ENCODE data around the gene CATSPER3. TPM values are rescaled to one million over a fixed set of nuclear protein-coding genes. Genes with fewer than 3 reads are reported as not detected.

Gene CATSPER3
- total RNA-seq, 1 donor from 2014 or later, result 1.3 TPM

DNA sequence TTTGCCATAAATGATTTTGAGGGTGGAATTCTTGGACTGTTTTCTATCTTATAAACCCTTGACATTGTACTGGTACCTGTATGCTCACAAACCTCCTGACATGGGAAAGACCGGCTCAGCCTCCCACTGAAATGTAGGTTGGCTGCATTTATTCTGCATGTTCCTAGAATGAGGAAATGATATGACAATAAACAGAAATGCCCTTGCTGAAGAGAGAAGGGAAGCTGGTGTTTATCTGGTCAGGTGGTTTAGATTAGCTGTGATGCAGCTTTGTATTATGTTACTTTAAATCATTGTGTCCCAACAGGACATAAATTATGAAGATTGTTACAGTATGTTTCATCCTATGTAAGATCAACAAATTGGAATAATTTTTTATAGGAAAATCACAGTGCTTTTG is 23.1 kb upstream of the CATSPER3 start:
- Mint-ChIP-seq H3K9me3 (ENCODE audit: low read depth) (no peaks in the 10 kb centered on the region), H3K27me3 (no peaks in the 10 kb centered on the region), H3K36me3 (ENCODE audit: insufficient read depth) (peaks cover 4% of the 10 kb centered on the region), H3K4me3 (ENCODE audit: low read depth) (no peak overlapping the region), H3K4me1 (ENCODE audit: low read depth) (no peaks in the 10 kb centered on the region), H3K27ac (no peak overlapping the region)
- no peak for DNase-seq (ENCODE audit: low spot score, unreplicated experiment)
- TF ChIP-seq, protein P1, sequence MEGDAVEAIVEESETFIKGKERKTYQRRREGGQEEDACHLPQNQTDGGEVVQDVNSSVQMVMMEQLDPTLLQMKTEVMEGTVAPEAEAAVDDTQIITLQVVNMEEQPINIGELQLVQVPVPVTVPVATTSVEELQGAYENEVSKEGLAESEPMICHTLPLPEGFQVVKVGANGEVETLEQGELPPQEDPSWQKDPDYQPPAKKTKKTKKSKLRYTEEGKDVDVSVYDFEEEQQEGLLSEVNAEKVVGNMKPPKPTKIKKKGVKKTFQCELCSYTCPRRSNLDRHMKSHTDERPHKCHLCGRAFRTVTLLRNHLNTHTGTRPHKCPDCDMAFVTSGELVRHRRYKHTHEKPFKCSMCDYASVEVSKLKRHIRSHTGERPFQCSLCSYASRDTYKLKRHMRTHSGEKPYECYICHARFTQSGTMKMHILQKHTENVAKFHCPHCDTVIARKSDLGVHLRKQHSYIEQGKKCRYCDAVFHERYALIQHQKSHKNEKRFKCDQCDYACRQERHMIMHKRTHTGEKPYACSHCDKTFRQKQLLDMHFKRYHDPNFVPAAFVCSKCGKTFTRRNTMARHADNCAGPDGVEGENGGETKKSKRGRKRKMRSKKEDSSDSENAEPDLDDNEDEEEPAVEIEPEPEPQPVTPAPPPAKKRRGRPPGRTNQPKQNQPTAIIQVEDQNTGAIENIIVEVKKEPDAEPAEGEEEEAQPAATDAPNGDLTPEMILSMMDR (IDR thresholded peaks at IDR 0.05; ENCODE audit: unreplicated experiment), result no peak

DNA sequence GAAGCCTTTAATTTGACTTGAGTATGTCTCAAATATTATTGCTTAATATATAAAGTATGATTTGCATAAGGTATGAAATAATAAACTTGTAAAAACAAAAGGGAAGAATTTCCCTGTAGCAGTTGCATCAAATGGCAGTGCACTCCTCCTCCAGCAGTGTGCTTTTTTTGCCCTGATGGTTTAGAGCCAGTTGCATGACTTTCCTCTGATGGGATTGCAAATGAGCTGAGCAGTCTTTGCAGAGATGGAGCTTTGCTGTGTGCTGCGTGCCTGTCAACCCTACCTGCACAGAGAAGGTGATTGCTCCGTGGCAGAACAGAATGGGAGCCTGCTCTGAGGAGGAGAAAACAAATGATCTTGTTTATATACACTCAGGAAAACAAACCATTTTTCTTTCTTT is 22.7 kb upstream of the CATSPER3 start:
- Mint-ChIP-seq H3K4me1 (ENCODE audit: low read depth) (no peaks in the 10 kb centered on the region), H3K27ac (peak overlapping the region; percentile 82), H3K36me3 (ENCODE audit: insufficient read depth) (peaks cover 4% of the 10 kb centered on the region), H3K27me3 (no peaks in the 10 kb centered on the region), H3K4me3 (ENCODE audit: low read depth) (no peak overlapping the region), H3K9me3 (ENCODE audit: low read depth) (no peaks in the 10 kb centered on the region)
- no peak for DNase-seq (ENCODE audit: low spot score, unreplicated experiment)
- TF ChIP-seq, protein P1 (IDR thresholded peaks at IDR 0.05; ENCODE audit: unreplicated experiment), result no peak

DNA sequence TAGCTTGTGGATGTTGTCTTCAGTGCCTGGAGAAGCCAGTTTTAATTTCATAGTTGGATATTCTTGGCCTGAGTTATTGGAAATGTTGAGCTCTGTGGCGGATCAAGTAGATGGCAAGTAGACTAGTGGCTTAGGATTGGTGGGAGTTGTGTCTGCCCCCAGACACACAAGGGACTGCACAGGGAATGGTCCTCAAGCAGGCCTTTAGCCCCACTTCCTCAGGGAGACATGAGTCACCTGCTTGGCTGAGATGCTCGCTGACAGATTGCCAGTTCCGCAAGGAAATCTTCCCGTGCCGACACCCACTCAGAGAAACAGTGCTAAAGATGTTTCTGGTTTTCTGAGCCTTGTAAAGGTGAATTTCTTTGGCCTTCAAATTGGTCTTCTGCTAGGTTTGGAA is 18.8 kb upstream of the CATSPER3 start:
- H3K27me3 Mint-ChIP-seq, result no peaks in the 10 kb centered on the region
- H3K9me3 Mint-ChIP-seq (ENCODE audit: low read depth), result peaks cover 3% of the 10 kb centered on the region
- TF ChIP-seq, protein P1 (IDR thresholded peaks at IDR 0.05; ENCODE audit: unreplicated experiment), result no peak

DNA sequence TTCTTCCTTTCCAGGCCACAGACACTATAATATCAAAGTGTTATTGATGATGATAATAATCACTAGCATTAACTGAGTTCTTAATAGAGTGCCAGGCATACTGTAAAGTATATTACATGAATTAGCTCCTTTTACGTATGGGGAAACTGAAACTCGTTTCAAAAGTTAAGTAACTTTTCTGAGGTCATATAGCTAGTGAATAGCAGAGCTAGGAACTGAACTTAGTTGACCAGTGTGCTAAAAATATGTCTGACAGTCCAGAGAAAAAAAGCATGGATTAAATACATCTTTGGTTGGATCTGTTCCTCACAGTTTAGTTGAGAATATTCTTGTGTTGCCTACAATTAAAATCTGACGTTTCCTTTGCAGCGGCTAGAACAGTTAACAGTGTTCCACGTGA is 18.4 kb upstream of the CATSPER3 start:
- Mint-ChIP-seq H3K9me3 (ENCODE audit: low read depth) (peaks cover 5% of the 10 kb centered on the region), H3K36me3 (ENCODE audit: insufficient read depth) (peaks cover 3% of the 10 kb centered on the region), H3K4me3 (ENCODE audit: low read depth) (no peak overlapping the region), H3K4me1 (ENCODE audit: low read depth) (no peaks in the 10 kb centered on the region), H3K27ac (no peak overlapping the region), H3K27me3 (no peaks in the 10 kb centered on the region)
- TF ChIP-seq, protein P1 (IDR thresholded peaks at IDR 0.05; ENCODE audit: unreplicated experiment), result no peak
- DNase-seq (ENCODE audit: low spot score, unreplicated experiment), result no peak

More for the DNA sequence above, 18.8 kb upstream of the CATSPER3 start:
- Mint-ChIP-seq H3K36me3 (ENCODE audit: insufficient read depth) (peaks cover 1% of the 10 kb centered on the region), H3K27ac (no peak overlapping the region), H3K4me3 (ENCODE audit: low read depth) (no peak overlapping the region), H3K4me1 (ENCODE audit: low read depth) (no peaks in the 10 kb centered on the region)
- no peak for DNase-seq (ENCODE audit: low spot score, unreplicated experiment)

DNA sequence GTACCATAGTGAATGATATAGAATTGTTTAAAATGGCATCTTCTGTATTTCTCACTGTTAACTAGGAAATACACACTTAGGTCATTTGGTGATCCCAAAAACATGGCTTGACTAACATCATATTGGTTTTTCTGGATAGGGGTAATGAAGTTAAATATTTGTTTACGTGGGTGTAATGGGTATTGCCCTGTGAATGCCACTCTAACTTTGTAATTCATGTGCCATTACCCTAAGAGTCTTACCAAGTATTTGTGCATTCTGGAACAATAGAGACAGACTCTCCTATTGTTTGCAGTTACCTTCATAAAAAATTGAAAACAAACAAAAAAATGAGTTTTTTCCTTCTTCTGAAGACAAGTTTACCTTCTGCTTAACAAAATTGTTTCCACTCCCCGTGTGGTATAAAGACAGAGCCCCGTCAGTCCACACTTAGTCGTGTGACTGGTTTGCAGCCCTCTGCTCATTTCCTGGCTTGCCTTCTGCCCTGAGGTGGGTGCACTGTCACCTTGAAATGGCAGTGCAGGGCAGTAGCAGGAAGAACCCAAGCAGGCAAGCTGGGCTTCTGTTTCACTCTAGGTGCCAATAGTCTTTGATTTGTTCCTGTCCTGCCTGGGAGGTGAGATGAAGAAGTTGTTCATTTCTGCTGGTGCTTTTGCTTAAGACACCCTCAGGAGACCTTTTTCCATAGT is 9.6 kb upstream of the CATSPER3 start:
- DNase-seq (ENCODE audit: low spot score, unreplicated experiment), result no peak
- TF ChIP-seq, protein P1 (IDR thresholded peaks at IDR 0.05; ENCODE audit: unreplicated experiment), result no peak
- Mint-ChIP-seq H3K27me3 (no peaks in the 10 kb centered on the region), H3K36me3 (ENCODE audit: insufficient read depth) (peaks cover 12% of the 10 kb centered on the region), H3K4me3 (ENCODE audit: low read depth) (no peak overlapping the region), H3K27ac (no peak overlapping the region), H3K9me3 (ENCODE audit: low read depth) (peaks cover 6% of the 10 kb centered on the region), H3K4me1 (ENCODE audit: low read depth) (peaks cover 12% of the 10 kb centered on the region)
